Pancreas (tissue), 10 donors: ENCODE data around the gene GRAMD4. TPM values are rescaled to one million over a fixed set of nuclear protein-coding genes. Genes with fewer than 3 reads are reported as not detected.

Experiments
- ATAC-seq, 4 donors: fragments of 200-7000 bp; cut with Tn5 transposase; one replicate each; pipeline versions ENCODE4 v1.8.0 to v1.9.1; 2020; ENCODE audit warnings: mild to moderate bottlenecking in 4 of 4, moderate library complexity in 4 of 4
- DNase-seq, 6 donors: peaks; one replicate each; pipeline ENCODE4 v3.0.0-alpha.2; 2020
- FAIRE-seq: peaks from 2 replicates; lab custom pipeline; 2012; peaks lifted over from hg19 to GRCh38; lab: Jason Lieb, UNC
- H3K27ac ChIP-seq, 4 donors: fragments of 200-600 bp; sonication (generic); 1 replicate in 3 of 4; 2 replicates in 1 of 4; pipeline versions ENCODE4 v1.5.0 to v1.8.0; 2020
- H3K27me3 ChIP-seq, 4 donors: fragments of 200-600 bp; one replicate each; pipeline ENCODE4 v1.8.0; 2021
- H3K36me3 ChIP-seq, 3 donors: fragments of 200-600 bp; sonication (generic) in 1 of 3; one replicate each; pipeline versions ENCODE4 v1.5.0 to v1.8.0; 2020 to 2021
- H3K4me1 ChIP-seq, 3 donors: fragments of 200-600 bp; one replicate each; pipeline ENCODE4 v1.8.0; 2021
- H3K4me3 ChIP-seq, 4 donors: fragments of 200-600 bp; sonication (generic) in 2 of 4; one replicate each; pipeline versions ENCODE4 v1.5.0 to v1.8.0; 2020 to 2021
- H3K9me3 ChIP-seq, 4 donors: fragments of 200-600 bp; one replicate each; pipeline ENCODE4 v1.8.0; 2021
- whole genome bisulfite sequencing, 2 donors: extraction: QIAGEN DNeasy Blood & Tissue Kit; methylation state at CpG; one replicate each; pipeline ENCODE4 v1.1.7; 2013; 5-methylcytosine and 5-hydroxymethylcytosine counted together
- intact Hi-C, 3 donors: fragments of 100-400 bp; cut with DNase I; formaldehyde crosslinking; loops; one replicate each; pipeline versions ENCODE4 v1.11.1 to v1.14.2; 2022
- polyA plus RNA-seq, 2 donors: library from polyadenylated mRNA; stranded (reverse); fragments of 200-250 nt; gene quantifications; one replicate each; pipeline ENCODE4 v1.2.3, GENCODE V29; 2013
- total RNA-seq, 6 donors: library from RNA; stranded (reverse); fragmentation: NEBNext Ultra II Directional in 4 of 6; extraction: Animal tissue kit (Norgen Biotek cat#: 25700) in 4 of 6; gene quantifications; one replicate each; pipeline versions ENCODE4 v1.2.1 to v1.2.4, GENCODE V29; 2021 to 2023
- TF ChIP-seq, protein P1 (sequence below), 4 donors: fragments of 200-600 bp; sonication (generic) in 3 of 4; IDR thresholded peaks; one replicate each; pipeline versions ENCODE4 v1.5.0 to v1.8.0; 2021; ENCODE audit warnings: antibody characterized with exemption in 4 of 4
- donor health status: healthy with polysubstance abuse.
- donor health status: DM: no; HTN: no; CAD: no; lungs with moderate emphysema.
- donor health status: DM: no; HTN: no; CAD: no.
- donor health status: control.
- donor health status: control.
- donor health status: Bipolar disorder and iron deficiency.
- donor health status: DM: yes; HTN: yes; CAD: no.
- donor health status: DM: no; HTN: no; CAD: no.
- donor health status: DM: no; HTN: no; CAD: no.
- donor health status: DM: yes; HTN: yes; CAD: no.

GRAMD4 gene
- total and polyA plus RNA-seq, 8 donors: 13.2 to 36.4 (median 21.9) TPM

DNA sequence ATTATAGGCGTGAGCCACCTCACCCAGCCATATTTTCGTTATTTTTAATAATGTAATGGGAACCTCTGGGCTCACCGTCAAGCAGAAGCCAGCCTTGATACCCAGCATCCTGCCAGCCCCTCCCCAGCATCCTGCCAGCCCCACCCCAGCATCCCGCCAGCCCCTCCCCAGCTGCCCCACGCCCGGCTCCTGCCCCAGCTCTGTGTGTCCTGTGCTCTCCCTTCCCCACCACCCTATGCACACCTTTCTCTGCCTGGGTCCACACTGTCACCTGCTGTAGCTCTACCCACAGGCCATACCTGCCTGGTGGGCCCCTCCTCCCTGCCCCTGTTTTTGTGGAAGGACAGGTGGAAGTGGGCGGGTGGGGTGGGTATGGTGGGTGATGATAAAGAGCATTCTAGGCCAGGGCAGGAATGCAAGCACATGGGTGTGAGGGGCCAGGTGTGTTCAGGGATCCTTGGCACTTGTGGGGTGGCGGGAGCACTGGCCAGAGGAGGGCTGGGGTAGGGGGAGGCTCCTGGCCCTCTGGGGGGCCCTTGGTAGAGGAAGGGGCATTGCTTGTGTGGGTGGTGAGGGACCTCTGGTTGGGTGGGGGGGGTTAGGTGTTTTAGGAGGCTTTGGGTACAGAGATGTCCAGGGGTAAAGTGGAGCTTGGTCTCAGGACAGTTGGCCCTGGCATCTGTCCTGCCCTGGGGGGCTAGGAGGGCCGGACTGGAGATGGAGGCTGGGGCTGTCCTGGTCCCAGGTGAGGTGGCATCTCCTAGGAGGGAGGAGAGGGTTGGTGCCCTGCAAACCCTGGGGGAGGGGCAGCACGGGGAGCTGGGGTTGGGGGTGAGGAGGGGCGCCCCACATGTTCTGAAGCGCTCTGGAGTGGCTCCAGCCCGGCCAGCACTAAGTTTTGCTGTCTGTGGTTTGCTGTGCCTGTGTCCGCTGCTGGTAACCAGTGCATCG is 25.9 kb upstream of the GRAMD4 start:
- ATAC-seq: no peak
- no peaks in the 10 kb centered on the region for H3K36me3 ChIP-seq
- TF ChIP-seq, protein P1, sequence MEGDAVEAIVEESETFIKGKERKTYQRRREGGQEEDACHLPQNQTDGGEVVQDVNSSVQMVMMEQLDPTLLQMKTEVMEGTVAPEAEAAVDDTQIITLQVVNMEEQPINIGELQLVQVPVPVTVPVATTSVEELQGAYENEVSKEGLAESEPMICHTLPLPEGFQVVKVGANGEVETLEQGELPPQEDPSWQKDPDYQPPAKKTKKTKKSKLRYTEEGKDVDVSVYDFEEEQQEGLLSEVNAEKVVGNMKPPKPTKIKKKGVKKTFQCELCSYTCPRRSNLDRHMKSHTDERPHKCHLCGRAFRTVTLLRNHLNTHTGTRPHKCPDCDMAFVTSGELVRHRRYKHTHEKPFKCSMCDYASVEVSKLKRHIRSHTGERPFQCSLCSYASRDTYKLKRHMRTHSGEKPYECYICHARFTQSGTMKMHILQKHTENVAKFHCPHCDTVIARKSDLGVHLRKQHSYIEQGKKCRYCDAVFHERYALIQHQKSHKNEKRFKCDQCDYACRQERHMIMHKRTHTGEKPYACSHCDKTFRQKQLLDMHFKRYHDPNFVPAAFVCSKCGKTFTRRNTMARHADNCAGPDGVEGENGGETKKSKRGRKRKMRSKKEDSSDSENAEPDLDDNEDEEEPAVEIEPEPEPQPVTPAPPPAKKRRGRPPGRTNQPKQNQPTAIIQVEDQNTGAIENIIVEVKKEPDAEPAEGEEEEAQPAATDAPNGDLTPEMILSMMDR (IDR thresholded peaks at IDR 0.05): no peak
- peak in 1 of 6 donors; percentile 52 for DNase-seq
- peaks cover 4 to 22% (median 12%) of the 10 kb centered on the region in 3 donors for H3K4me1 ChIP-seq
- no peak for FAIRE-seq
- WGBS, 2 donors: 85 to 90% methylated on average over 14 to 15 of the region's 15 CpGs
- no peak overlapping the region for H3K4me3 ChIP-seq
- no peaks in the 10 kb centered on the region for H3K27me3 ChIP-seq
- H3K27ac ChIP-seq: peak overlapping the region in 1 of 4 donors; percentile 52
- H3K9me3 ChIP-seq: no peaks in the 10 kb centered on the region
- intact Hi-C loops: no loop called here

DNA sequence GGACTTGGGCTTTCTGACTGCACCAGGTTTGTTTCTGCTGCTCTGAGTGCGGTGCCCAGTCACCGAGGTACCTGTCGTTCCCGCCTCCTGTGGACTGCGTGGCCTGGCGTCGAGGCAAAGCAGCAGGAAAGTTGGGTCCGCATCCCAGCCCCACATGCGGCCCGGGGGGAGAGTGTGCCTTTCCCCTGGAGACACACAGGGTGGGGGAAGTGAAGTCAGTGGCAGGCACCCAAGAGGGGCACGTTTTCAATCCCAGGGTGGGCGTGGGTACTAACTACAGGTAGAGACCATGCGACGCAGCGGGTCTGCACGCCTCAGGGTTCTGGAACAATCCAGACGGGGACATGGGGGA is 25.3 kb upstream of the GRAMD4 start:
- DNase-seq (peak in 2 of 6 donors; percentile 54 to 57), FAIRE-seq (no peak), ATAC-seq (no peak)
- Histone ChIP-seq H3K36me3 (no peaks in the 10 kb centered on the region), H3K27ac (no peak overlapping the region), H3K9me3 (no peaks in the 10 kb centered on the region), H3K4me3 (no peak overlapping the region), H3K4me1 (peaks cover 4 to 22% (median 12%) of the 10 kb centered on the region in 3 donors), H3K27me3 (no peaks in the 10 kb centered on the region)
- 90 to 92% methylated on average over 17 of the region's 17 CpGs for WGBS, 2 donors
- intact Hi-C loops: no loop called here
- TF ChIP-seq, protein P1 (IDR thresholded peaks at IDR 0.05): no peak

DNA sequence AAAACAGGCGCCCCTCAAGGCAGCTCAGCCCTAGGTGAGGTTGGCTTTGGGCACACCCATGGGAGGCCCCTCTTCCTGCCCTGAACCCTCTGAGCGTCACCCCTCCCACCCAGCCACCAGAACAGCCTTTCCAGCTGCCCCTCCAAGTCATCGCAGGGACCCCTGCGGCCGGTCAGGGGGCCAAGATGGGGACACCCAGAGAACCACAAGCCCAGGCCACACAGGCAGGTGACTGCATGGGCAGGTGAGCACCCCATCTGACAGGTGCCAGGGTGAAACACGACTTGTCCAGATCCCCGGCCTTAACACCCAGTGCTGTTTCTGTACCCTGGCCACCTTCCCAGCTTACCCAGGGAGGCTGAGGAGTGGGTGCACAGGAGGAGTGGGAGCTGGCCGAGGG is 24.6 kb upstream of the GRAMD4 start:
- H3K27ac ChIP-seq: no peak overlapping the region
- no peaks in the 10 kb centered on the region for H3K27me3 ChIP-seq
- no peaks in the 10 kb centered on the region for H3K9me3 ChIP-seq
- no peak overlapping the region for H3K4me3 ChIP-seq
- FAIRE-seq (no peak), DNase-seq (peak in 1 of 6 donors; percentile 50), ATAC-seq (no peak)
- intact Hi-C loops: no loop called here
- WGBS, 2 donors: 83 to 87% methylated on average over 8 of the region's 8 CpGs
- no peaks in the 10 kb centered on the region for H3K36me3 ChIP-seq
- TF ChIP-seq, protein P1 (IDR thresholded peaks at IDR 0.05): no peak
- H3K4me1 ChIP-seq: peaks cover 4 to 22% (median 12%) of the 10 kb centered on the region in 3 donors

DNA sequence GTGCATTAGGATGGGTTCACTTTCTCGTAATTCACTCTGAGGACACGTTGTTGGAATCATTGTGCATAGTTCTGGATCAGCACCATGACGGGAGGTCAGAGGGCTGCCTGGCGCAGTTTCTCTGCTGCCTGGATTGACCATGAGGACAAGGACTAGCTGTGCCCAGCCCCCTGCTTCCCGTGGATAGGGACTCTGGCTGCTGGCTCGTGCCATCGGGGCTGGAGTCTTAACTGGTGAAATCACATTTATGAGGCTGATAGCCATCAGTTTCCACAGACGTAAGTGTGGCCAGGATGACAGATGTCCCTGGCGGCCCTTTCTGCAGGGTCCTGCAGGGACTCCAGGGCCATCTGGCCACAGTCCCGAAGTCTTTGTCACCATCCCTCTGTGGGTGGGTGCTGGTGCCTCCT is 24.1 kb upstream of the GRAMD4 start:
- Histone ChIP-seq H3K9me3 (no peaks in the 10 kb centered on the region), H3K36me3 (no peaks in the 10 kb centered on the region), H3K27ac (no peak overlapping the region), H3K4me1 (peaks cover 4 to 22% (median 12%) of the 10 kb centered on the region in 3 donors), H3K4me3 (no peak overlapping the region), H3K27me3 (no peaks in the 10 kb centered on the region)
- intact Hi-C loops: no loop called here
- peak in 2 of 4 donors; percentile 3 to 6 for ATAC-seq
- TF ChIP-seq, protein P1 (IDR thresholded peaks at IDR 0.05): no peak
- DNase-seq: peak in 1 of 6 donors; percentile 57
- FAIRE-seq: no peak
- 36 to 42% methylated on average over 10 of the region's 10 CpGs for WGBS, 2 donors
